Medulla oblongata (tissue), 1 donor: ENCODE data around the gene OBP2A.

Source experiments
- DNase-seq: peaks from one replicate; pipeline ENCODE4 v3.0.0-alpha.2; 2015; ENCODE audit errors: extremely low spot score

OBP2A gene

DNA sequence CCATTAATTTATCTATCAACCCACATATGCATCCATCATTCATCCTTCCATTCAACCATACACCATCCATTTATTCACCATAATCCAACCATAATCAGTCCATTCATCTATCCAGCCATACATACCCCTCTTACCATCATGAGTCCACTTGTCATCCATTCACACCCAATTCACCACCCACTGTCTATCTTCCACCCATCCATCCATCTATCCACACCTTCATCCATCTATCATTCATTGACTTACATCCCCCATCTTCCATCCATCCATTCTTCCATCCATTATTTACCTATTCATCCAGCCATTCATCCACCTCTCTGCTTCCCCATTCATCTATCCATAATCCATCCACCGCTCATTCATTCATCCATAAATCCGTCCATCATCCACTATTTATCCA, 33.4 kb downstream of the OBP2A start:
- no peak for DNase-seq

DNA sequence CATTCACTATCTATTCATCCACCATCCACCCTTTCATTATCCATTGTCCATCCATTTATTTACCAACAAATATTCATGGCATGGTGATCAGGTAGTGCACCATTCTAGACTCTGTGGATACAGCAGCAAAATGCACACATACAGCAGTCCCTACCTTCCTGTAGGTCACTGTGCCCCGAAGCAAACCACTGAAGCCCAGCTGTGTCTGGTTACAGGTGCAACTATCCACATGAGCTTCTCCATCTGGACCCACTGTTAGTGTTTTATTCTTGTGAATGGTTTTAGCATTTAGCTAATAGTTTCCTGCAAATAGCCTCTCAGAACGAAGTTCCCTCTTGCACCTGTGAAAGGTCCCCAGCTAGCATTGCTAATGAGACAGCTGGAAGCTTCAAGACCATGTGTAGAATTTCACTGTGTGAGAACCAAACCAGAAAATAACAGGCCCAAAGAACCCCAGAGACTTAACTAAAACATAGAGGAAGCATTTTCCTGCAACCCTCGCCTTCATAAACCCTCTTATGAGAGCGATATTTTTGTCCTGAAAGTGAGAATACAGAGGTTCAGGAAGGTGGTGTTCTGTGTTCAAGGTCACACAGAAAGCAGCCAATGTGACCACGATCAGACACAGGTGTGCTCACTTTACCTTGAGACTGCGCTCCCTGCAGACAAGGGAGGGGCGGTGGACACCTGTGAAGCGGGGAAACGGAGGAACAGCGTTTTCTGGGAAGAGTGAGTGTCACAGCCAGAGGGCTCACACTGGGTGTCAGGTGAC, 34.1 kb downstream of the OBP2A start:
- DNase-seq = no peak

DNA sequence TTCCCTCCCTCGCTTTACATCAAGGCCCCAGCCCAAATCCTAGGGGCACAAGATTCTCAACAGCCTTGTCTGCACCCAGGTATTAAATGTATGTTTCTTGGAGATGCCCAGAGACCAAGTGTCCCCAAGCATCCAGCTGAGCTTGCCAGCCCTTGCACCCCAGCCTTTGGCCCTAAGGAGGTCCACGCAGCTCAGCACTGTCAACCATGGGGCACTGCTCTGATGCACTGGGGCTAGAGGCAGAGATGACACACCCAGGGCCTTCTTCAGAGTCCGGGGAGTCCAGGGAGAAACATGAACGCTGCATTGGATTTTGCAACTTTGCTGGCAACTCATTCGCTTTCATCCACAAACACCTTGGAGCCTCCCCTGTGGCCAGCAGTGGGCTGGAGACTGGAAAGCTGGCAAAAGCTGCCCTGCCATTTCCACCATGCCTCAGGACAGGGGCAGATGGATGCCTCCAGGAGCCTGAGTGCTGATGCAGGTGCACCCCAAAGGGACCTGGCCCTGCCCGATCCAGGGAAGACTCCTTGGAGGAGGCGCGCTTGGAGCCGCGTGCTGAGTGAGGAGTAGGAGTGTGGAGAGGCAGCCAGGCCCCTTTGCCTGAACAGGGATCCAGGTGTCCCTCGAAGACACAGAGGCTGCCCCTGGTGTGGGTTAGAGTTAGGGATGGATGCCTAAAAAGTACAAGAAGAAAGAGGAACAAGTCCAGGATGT, 34.9 kb downstream of the OBP2A start:
- DNase-seq = no peak

- no peak for DNase-seq
Observed at GRCh38 chr9:135581636-135582426, 35.9 kb downstream of the OBP2A start.

- no peak for DNase-seq
Observed at GRCh38 chr9:135582541-135582940, 36.6 kb downstream of the OBP2A start.

- no peak for DNase-seq
Observed at GRCh38 chr9:135582966-135583687, 37.2 kb downstream of the OBP2A start.

- no peak for DNase-seq
Observed at GRCh38 chr9:135583688-135584011, 37.7 kb downstream of the OBP2A start.

DNA sequence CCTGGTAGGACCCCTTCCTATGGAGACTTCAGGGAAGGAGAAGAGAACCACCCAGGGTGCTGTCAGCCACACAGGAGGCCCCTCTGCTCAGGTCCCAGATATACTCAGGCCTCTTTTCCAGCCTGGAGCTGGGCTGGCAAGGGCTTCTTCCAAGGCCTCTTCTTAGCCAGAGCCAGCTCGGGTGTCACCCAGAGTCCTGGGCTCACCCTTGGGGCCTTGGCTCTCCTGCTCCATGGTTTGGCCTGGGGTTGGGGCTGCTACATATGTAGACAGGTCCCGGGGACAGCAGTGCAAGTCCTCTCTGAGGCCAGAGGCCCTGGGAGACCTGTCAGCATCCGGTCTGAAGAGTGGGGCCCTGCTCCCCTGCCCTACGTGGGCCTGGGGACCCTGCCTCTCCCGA, 38.4 kb downstream of the OBP2A start:
- DNase-seq = no peak

DNA sequence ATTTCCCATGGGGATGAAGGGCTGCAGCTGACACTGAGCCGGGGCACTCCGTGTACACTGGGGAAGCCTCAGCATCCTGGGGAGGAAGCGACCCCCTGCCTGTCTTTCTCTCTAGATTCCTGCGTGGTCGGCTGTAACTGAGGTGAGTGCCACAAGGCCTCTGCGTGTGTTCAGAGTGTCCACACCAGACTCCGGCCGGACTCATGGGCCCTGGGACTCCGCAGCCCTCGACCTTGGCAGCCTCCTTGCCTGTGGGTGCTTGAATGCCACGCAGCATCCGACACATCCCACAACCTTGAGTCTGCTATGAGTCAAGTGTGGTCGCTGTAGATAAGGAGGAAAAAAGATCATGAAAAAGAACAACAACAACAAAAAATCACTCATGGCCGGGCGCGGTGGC, 39.0 kb downstream of the OBP2A start:
- DNase-seq = no peak

DNA sequence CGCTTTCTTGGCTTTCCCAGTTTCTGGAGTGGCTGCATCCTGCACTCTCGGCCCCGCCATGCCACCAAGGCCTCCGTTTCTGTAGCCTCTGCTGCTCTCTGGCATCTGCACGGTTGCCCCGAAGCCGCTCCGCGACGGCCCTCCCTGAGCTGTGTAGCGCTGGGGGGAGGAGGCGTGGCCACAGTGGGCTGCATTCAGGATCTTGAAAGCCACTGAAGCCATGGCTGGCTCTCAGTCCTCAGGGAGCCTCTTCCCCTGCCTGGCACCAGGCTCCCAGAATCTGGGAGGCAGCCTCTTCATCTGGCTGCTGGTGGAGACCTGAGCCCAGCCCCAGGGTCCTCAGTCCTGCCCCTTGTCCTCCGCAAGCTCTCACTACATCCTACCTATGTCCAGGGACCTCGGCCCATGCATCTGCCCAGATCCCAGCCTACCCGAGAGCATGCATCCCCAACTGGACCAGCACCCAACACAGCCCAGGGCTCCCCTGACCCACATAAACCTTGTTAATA, 40.7 kb downstream of the OBP2A start:
- DNase-seq = no peak

DNA sequence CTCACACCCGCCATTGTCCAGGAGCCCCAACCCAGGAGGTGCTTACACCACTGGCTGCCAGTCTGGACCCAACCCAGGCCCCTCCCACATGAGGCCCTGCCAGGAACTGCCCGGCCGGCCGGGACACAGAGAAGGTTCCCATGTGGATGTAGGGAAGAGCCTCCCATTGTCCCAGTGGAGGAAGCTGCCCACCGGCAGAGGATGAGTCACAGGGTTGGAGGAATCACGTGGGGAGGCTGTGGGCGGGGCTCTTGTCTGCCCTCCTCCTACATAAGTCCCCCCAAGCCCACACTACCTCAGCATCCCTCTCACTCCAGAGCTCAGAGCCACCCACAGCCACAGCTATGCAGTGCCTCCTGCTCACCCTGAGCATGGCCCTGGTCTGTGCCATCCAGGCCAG, 41.7 kb downstream of the OBP2A start:
- no peak for DNase-seq

GRCh38 chr9:135588371-135588770, 42.4 kb downstream of the OBP2A start:
- DNase-seq = no peak

- no peak for DNase-seq
Observed at GRCh38 chr9:135588886-135589595, 43.1 kb downstream of the OBP2A start.

DNA sequence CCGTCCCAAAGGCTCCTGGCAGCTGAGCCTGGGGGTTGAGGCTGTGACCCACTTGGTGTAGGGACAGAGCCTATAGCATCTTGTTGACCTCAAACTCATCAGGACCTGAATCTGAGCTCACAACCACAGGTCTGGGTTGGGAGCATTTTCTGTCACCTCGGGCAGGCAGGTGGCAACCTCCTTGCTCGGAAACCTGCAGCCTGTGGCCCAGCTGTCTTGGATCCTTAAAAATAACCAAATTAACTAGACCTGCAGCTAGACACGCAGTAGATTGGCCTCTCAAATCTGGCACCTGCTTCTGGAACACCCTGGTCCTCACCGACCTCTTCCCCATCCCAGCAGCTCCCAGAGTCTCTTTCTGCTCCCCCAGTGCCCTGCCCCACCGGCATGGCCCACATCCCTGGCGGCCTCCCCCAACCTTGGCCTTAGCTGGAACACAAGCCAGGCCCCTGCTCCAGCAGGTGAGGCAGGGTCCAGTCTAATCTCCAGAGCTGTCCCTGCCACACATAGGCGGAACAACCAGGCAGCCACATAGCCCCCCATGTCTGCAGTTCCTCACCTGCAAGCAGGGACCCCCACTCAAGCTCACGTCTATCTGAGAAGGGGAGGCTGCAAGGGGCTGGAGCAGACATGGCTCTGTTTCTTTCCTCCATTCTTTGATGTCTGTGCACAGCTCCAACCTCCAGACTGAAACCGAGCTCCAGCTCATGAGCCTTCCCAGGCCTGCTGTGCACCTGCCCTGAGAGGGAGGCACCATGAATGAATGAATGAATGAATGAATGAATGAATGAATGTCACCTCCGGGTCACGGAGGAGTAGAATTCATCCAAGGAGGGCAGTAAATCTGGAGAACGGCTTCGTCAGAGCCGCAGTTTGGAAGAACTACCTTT, 43.9 kb downstream of the OBP2A start:
- no peak for DNase-seq

- DNase-seq = no peak
Observed at GRCh38 chr9:135590486-135591079, 44.7 kb downstream of the OBP2A start.

- DNase-seq = no peak
Observed at GRCh38 chr9:135591506-135592330, 45.8 kb downstream of the OBP2A start.

DNA sequence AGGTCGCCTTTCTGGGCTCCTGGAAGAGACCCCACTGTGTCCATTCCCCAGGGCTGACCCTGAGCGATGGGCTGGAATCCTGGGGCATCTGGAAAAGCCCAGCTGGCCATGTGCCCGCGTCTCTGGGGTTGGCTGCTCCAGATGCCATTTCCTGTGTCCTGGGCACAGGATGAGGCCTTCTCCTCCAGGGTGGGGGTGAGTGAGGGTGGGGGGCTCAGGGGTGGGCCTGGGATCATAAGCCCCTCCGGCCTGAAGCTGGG, 46.3 kb downstream of the OBP2A start:
- no peak for DNase-seq

GRCh38 chr9:135592625-135593024, 46.7 kb downstream of the OBP2A start:
- no peak for DNase-seq

DNA sequence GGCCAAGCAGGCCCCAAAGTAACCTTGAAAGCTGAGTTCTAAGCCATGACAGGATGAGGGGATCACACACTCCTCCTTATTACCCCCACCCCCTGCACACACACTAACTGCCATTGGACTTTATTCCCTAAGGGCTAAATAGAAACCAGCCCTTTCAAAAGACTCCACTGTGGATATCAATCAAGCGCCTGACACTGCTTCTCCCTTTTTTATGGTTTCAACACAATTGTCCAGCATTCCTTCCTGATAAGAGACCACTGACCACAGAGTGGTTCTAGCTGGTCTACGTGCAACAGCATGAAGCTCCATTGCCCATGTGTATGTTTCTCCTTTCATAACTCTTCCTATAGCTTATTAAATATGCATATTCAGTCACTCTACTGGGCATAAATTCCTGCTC, 50.3 kb downstream of the OBP2A start:
- DNase-seq = no peak
